ENCODE results near the gene GPR15LG.
A peak's percentile ranks its signal among the peaks of the same experiment; 100 is the strongest.

Gene GPR15LG

GRCh38 chr10:84214612-84215235 is 41.1 kb downstream of the GPR15LG start:
- DNase-seq (ENCODE audit: low read depth), result peak; percentile 11

- DNase-seq (ENCODE audit: low read depth), result no peak
Measured at GRCh38 chr10:84216834-84217233, 43.2 kb downstream of the GPR15LG start.

- no peak for DNase-seq (ENCODE audit: low read depth)
Measured at GRCh38 chr10:84217746-84218145, 44.1 kb downstream of the GPR15LG start.

- DNase-seq (ENCODE audit: low read depth), result no peak
Measured at GRCh38 chr10:84221916-84222315, 48.3 kb downstream of the GPR15LG start.

GRCh38 chr10:84224411-84225028 is 50.9 kb downstream of the GPR15LG start:
- no peak for DNase-seq (ENCODE audit: low read depth)

GRCh38 chr10:84225427-84226173 is 52.0 kb downstream of the GPR15LG start, which contains the start of gene LRIT2:
Gene LRIT2 (minus strand): TSS chr10:84225544. CDS start chr10:84225520, 24 bp downstream.
- no peak for DNase-seq (ENCODE audit: low read depth)

- no peak for DNase-seq (ENCODE audit: low read depth)
Measured at GRCh38 chr10:84226616-84227015, 53.0 kb downstream of the GPR15LG start.

GRCh38 chr10:84227810-84228209 is 54.2 kb downstream of the GPR15LG start:
- DNase-seq (ENCODE audit: low read depth), result no peak

- no peak for DNase-seq (ENCODE audit: low read depth)
Measured at GRCh38 chr10:84230359-84230758, 56.8 kb downstream of the GPR15LG start.

- DNase-seq (ENCODE audit: low read depth), result no peak
Measured at GRCh38 chr10:84232376-84232775, 58.8 kb downstream of the GPR15LG start.

GRCh38 chr10:84233940-84234339 is 60.3 kb downstream of the GPR15LG start:
- no peak for DNase-seq (ENCODE audit: low read depth)

- no peak for DNase-seq (ENCODE audit: low read depth)
Measured at GRCh38 chr10:84234479-84234878, 60.9 kb downstream of the GPR15LG start.

Data from CMK (cell line).